ENCODE results near the gene ACO2. TPM values are rescaled to one million over a fixed set of nuclear protein-coding genes. Genes with fewer than 3 reads are reported as not detected.
"Not testable (repeated sequence)": the region's sequence is repeated elsewhere in the genome, so short reads cannot be mapped to it uniquely, and the experiment has no call there.

ACO2 gene
- total RNA-seq, 1 experiment from 2014 or later: 128 TPM

DNA sequence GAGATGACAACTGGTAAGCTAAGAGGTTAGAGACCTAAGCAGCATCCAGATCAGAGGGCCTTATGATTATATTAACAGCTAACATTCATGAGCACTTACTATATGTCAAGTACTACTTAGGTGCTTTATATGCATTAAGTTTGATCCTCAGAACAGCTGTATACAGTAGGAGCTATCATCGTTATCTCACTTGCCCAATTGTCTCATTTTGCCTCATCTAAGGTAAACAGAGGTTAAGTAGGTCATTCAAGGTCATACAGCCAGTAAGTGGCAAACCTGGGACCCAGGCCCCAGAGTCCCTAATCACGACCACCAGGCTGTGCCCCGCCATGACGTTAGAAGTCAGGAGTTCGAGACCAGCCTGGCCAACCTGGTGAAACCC, 79.9 kb downstream of the ACO2 start:
- no peak for DNase-seq (ENCODE audit: low read depth, low spot score)

DNA sequence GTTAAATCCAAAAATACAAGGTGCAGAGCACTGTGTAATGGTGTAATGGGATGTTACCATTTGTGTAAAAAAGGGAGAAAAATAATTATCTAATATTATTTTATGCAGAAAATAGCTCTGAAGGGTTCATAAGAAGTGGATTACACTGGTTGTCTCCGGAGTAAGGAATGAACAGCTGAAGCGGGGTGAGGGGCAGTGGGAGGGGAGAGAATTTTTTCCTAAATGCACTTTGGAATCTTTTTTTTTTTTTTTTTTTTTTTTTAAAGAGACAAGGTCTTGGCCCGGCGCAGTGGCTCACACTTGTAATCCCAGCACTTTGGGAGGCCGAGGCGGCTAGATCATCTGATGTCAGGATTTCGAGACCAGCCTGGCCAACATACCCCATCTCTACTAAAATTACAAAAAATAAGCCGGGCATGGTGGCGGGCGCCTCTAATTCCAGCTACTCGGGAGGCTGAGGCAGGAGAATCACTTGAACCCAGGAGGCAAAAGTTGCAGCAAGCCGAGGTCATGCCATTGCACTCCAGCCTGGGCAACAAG, 82.1 kb downstream of the ACO2 start:
- DNase-seq (ENCODE audit: low read depth, low spot score): no peak
- in situ Hi-C loops (cut with HindIII; ENCODE audit: low pct_unique_long_range_greater_than_20kb, low sequenced_read_pairs): no loop called here

More for the DNA sequence above, 79.9 kb downstream of the ACO2 start:
- in situ Hi-C loops (cut with HindIII; ENCODE audit: low pct_unique_long_range_greater_than_20kb, low sequenced_read_pairs): no loop called here

DNA sequence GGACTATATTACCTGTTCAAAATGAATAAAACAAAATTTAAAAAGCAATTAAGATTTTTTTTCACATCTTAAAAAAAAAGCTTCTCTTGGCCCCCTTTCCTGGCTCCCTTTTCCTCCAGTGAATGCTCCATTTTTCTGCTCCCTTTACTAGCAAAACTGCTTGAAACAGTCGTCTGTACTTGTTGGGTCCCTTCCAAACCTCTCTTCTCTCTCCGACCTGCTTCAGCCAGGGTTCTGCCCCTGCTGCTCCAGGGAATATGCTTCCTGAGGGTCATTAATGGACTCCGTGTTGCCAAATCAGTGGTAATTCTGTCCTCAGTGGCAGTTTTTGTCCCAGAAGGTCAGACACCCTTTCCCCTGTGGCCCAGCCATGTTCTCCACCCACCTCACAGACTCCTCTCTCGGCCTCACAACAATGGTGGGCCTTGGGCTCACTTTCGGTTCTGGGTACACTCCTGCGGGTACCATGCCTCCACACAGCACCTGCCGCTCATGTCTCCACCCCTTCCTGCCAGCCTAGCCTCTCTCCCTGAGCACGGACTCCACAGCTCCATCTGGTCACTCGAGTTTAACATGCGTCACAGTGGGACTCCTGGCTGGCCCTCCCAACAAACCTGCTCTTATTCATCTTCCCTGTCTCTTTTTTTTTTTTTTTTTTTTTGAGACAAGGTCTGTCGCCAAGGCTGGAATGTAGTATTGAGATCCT, 83.1 kb downstream of the ACO2 start:
- in situ Hi-C loops (cut with HindIII; ENCODE audit: low pct_unique_long_range_greater_than_20kb, low sequenced_read_pairs): no loop called here
- no peak for DNase-seq (ENCODE audit: low read depth, low spot score)

DNA sequence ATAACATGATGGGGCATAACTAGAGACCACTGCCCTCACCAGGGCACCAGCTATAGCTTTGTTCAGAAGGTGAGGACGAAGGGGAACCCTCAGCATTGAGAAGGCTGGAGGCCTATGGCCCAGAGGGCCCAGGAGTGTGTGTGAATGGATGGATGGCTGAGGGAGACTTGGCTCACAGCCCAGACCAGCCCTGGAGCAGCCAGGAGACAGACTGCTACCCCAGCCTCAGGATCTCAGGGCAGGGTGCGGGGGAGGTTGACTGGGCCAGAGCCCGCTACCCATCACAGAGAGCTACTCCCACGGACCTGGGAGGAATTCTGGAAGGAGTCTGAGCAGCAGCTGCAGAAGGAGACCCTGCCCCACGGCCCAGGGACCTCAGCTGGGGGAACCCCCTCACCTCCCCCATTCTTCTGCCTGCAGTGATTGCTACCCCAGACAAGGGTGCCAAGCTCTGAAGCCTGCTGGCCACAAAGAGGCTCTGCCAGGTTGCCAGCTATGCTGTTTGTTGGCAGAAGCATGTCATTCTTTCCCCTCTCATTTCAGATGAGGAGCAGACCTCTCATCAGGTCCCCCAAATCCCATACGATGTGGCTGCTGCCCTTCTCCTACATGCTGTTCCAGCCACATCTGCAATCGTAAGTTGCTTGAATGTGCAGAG, 86.5 kb downstream of the ACO2 start:
- in situ Hi-C loops (cut with HindIII; ENCODE audit: low pct_unique_long_range_greater_than_20kb, low sequenced_read_pairs): no loop called here
- DNase-seq (ENCODE audit: low read depth, low spot score): no peak

DNA sequence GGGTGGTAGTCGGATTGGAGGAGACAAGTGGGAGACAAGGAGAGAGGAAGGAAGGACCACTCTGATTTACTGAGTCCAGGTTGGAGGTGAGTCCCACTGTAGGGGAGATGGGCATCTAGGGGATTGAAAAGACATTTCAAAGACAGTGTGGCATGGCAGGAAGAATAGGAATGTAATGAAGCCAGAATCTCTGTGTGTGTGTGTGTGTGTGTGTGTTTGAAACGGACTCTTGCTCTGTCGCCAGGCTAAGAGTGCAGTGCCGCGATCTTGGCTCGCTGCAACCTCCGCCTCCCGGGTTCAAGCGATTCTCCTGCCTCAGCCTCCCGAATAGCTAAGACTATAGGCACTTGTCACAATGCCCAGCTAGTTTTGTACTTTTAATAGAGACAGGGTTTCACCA, 87.6 kb downstream of the ACO2 start:
- no peak for DNase-seq (ENCODE audit: low read depth, low spot score)
- in situ Hi-C loops (cut with HindIII; ENCODE audit: low pct_unique_long_range_greater_than_20kb, low sequenced_read_pairs): no loop called here

DNA sequence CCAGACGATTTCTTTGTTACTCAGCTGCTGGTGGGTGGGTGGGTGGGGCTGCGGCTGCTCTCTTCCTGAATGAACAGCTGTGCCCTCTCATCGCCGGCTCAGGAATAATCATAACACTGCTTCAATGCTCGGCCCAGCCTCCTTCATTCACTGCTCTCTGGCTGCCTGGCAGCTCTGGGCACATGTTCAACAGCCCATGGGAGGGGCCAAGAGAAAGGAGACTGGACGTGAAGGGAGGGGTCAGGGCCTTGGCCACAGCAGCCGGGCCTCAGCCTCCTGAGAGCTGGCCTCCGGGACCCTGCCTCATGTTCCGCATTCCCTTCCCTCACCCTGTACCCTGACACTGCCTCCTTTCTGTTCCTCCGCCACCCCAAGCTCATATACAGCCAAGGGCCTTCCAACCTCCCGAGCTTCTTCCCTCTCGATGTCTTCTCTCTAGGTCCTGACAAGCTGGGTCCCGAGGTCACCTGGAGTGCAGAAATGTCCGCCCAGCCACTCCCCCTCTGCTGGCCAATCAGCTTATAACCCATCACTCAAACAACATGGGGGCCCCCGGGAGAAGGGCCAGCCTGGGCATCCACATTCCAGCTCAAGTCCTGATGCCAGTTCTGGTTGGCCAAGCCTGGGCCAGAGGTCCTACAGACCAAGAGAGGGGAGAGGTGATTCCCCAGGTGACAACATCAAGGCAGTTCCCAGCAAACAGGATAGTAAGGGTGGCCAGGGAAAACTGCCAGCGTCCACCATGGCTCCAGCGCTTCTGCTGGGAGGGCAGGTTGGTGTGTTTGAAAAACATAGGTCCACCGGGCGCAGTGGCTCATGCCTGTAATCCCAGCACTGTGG, 88.7 kb downstream of the ACO2 start:
- DNase-seq (ENCODE audit: low read depth, low spot score): peak; percentile 49
- in situ Hi-C loops (cut with HindIII; ENCODE audit: low pct_unique_long_range_greater_than_20kb, low sequenced_read_pairs): no loop called here

DNA sequence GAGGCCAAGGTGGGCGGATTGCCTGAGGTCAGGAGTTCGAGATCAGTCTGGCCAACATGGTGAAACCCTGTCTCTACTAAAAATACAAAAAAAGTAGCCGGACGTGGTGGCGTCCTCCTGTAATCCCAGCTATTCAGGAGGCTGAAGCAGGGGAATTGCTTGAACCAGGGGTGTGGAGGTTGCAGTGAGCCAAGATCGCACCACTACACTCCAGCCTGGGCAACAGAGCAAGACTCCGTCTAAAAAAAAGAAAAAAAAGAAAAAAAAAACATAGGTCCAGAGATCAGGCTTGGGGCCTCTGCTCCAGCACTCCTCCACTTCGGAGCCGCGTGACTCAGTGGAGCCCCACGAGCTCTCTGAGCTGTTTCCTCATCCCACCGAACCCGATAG, 89.3 kb downstream of the ACO2 start:
- in situ Hi-C loops (cut with HindIII; ENCODE audit: low pct_unique_long_range_greater_than_20kb, low sequenced_read_pairs); DNase-seq (ENCODE audit: low read depth, low spot score): not testable (repeated sequence)

DNA sequence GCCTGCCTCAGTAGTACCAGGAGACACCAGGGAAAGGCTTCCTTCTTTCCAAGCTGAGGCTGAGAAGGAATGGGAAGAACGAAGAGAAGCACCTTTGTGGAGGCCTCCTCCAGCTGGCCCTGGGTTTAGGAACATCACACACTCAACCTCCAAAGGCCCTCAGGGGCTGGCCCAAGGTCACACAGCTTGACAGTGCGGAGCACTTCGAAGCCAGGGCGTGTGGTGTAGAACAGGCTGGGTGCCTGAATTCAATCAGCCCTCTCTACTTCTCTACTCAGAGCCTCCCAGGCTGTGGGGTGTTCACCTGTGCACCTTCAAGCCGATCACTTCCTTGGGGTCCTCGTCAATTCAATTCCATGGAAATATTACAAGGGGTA, 91.2 kb downstream of the ACO2 start:
- no peak for DNase-seq (ENCODE audit: low read depth, low spot score)
- in situ Hi-C loops (cut with HindIII; ENCODE audit: low pct_unique_long_range_greater_than_20kb, low sequenced_read_pairs): no loop called here

DNA sequence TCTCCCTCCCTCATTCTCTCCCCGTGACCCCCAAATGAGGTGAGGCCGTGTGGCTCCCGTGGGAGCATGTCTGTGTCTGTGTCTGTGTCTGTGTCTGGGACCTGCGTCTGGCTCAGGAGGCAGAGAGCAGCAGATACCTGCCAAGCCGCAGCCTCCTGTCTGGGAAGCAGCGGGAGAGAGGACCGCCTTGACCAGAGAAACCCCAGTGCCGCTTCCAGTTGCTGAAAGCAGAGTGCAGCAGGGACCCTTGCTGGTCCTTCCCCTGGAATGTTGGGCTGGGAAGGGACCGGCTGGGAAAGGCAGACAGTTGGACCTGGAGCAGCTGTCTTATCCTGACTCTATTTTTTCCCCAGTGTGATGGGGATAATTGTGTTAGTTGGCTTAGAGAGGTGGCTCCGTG, 92.4 kb downstream of the ACO2 start:
- DNase-seq (ENCODE audit: low read depth, low spot score): no peak
- in situ Hi-C loops (cut with HindIII; ENCODE audit: low pct_unique_long_range_greater_than_20kb, low sequenced_read_pairs): no loop called here

DNA sequence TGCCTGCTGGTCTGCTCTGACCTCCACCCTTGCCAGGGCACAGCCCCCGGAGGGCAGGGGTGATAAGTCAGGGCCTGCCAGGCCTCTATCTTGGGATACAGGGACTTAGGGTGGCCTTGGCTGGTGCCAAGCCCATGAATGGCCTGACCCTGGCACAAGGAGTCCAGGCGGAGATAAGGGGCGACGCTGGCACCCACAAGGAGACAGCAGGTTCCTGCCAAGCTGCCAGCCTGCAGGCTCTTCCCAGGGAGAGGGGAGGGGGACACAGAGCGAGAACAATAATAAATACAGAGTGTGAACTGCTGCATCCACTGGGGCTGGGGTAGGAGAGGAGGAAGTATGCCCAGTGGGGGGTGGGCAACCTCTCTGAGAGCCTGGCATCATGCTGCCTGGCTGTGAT, 92.9 kb downstream of the ACO2 start:
- in situ Hi-C loops (cut with HindIII; ENCODE audit: low pct_unique_long_range_greater_than_20kb, low sequenced_read_pairs): no loop called here
- no peak for DNase-seq (ENCODE audit: low read depth, low spot score)

DNA sequence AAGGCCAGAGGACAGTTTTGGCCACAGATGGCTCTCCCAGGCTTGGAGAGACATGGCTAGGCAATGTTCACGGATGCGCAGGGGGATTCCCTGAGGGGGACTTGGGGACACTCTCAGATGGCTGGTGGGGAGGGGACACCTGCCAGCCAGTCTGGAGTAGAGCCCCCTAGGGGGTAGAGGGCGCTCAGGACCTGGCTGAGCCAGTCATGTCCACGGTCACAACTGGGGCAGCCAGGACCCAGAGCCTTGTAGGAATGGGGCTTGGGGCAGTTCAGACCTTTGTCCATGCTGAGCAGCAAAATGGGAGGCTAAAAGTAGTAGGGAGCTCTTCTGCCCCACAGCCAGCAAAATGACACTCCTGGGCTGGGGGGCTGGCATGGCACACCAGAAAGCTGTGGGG, 93.5 kb downstream of the ACO2 start:
- in situ Hi-C loops (cut with HindIII; ENCODE audit: low pct_unique_long_range_greater_than_20kb, low sequenced_read_pairs): no loop called here
- no peak for DNase-seq (ENCODE audit: low read depth, low spot score)

DNA sequence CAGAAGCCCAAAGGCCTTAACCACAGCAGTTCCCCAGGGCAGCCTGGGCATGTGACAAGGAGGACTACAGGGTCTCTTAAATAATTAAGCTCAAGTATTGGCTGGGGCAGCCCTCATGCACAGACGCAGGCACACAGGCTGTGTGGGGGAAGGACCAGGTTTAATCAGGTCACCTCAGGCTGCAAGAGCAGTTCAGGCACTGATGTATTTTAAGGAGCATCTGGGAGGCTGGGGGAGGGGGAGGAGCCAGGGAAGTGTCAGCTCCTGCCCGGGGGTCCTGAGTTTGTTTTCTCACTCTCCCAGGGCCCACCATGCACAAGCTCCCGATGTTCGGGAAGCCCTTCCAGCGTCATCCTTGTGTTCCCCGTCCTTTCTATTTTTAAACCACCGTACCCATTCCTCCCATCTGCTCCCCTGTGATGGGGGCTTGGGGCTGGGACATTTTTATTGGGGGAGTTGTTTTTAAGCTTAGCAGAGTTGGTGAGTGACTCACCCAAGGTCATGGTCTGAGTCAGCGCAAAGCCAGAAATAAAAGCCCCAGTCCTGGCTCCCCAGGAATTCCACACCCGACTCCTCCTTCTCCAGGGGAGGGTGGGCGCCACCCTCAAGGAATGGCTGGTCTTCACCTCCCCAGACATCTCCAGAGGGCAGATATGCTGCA, 94.3 kb downstream of the ACO2 start:
- in situ Hi-C loops (cut with HindIII; ENCODE audit: low pct_unique_long_range_greater_than_20kb, low sequenced_read_pairs): no loop called here
- no peak for DNase-seq (ENCODE audit: low read depth, low spot score)

DNA sequence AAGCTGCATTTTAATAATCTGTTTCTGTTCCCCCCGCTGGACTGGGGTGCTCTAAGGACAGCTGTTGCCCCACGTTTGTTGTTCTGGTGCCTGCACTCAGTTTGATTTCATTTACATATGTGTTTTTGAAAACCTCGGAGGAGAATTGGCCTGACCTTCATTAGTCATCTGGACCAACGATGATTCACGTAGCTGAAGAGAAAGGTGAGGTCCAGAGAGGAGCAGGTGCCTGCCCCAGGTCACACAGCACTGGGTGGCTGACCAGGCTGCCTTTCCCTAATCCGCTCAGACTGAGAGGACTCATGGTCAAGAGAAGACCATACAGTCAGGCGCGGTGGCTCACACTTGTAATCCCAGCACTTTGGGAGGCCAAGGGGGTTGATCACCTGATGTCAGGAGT, 95.6 kb downstream of the ACO2 start:
- no peak for DNase-seq (ENCODE audit: low read depth, low spot score)
- in situ Hi-C loops (cut with HindIII; ENCODE audit: low pct_unique_long_range_greater_than_20kb, low sequenced_read_pairs): no loop called here

DNA sequence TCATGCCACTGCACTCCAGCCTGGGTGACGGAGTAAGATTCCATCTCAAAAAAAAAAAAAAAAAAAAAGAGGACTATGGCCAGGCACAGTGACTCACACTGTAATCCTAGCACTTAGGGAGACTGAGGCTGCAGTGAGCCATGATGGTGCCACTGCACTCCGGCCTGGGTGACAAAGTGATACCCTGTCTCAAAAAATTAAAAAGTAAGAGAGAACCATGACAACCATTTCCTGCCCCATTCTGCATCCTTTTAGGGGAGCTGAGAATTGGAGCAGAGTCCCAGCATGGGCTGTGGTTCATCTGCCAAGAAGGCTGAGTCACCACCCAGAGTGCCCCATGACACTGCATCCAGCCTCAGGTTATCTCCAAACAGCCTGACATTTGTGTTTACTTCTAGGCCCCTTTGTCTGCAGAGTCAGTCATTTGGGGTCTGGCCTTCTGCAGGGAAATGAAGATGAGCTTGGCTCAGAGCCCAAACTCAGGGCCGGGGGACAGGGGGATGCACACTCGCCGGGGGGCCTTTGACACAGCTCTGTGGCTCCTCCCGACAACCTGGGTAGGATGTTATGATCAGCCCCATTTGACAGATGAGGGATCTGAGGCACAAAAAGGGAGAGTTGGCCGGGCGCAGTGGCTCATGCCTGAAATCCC, 96.6 kb downstream of the ACO2 start:
- in situ Hi-C loops (cut with HindIII; ENCODE audit: low pct_unique_long_range_greater_than_20kb, low sequenced_read_pairs): no loop called here
- peak; percentile 95 for DNase-seq (ENCODE audit: low read depth, low spot score)

DNA sequence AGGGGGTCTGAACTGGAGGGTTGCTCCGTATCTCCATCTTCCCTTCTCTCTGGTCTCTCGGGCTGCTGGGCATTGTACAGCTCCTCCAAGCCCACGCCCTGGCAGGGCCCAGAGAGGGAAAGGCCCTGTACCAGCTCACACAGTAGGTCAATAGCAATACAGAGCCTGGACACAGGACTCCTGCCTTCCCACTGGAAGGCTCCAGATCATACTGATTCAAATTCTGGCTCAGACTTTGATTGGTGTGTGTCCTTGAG, 98.5 kb downstream of the ACO2 start:
- in situ Hi-C loops (cut with HindIII; ENCODE audit: low pct_unique_long_range_greater_than_20kb, low sequenced_read_pairs): no loop called here
- no peak for DNase-seq (ENCODE audit: low read depth, low spot score)

DNA sequence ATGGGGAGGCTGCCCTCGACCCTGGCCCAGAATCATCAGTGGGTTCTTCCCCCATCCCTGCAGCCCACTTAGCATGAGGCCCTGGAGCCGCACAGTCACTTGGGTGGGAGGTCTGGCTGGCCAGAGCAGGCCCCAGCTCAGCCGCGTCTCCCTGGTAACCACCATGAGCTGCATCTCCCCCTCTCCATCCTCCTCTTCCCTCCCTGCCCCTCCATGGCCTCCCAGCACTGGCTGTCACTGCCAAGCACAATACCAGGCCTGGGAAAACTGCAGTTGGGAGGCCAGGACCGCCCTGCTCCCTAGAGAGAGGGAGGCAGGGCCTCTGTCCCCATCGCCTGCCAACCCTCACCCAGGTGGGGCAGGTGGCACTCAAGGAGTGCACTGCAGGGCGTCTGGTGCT, 99.9 kb downstream of the ACO2 start:
- DNase-seq (ENCODE audit: low read depth, low spot score): no peak
- in situ Hi-C loops (cut with HindIII; ENCODE audit: low pct_unique_long_range_greater_than_20kb, low sequenced_read_pairs): no loop called here

DNA sequence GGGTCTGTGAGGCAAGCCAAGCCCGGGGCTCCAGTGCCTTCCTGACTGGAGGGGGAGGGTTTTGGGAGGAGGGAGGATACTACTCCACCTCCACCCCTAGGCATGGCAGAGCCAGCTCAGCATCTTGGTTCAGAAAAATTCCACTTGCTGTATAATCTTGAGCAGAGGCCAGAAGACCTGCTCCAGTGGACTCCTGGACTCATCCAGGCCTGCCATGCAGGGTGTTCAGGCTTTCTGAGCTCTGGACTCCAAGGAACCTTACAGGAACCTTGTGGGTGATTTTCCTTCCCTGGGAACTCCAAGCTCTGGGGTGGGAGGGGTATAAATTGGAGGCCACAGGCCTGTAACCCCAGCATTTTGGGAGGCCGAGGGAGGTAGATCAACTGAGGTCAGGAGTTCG, 101.3 kb downstream of the ACO2 start:
- in situ Hi-C loops (cut with HindIII; ENCODE audit: low pct_unique_long_range_greater_than_20kb, low sequenced_read_pairs): no loop called here

DNA sequence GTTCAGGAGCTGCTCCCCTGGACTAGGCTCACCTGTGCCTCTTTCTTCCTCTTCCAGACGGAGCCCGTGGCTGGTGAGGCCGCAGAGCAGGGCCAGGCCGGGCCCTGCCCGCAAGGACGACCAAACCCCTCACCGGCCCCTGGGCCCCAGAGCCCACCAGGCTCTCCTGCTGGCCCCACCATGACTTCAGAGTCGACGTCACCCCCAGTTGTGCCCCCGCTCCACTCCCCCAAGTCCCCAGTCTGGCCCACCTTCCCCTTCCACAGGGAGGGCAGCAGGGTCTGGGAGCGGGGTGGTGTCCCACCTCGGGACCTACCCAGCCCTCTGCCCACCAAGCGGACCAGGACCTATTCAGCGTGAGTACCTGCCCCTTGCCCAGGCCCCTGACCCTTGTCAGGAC, 102.9 kb downstream of the ACO2 start:
- no peak for DNase-seq (ENCODE audit: low read depth, low spot score)
- in situ Hi-C loops (cut with HindIII; ENCODE audit: low pct_unique_long_range_greater_than_20kb, low sequenced_read_pairs): no loop called here

More for the DNA sequence above, 101.3 kb downstream of the ACO2 start:
- DNase-seq (ENCODE audit: low read depth, low spot score): no peak
